Psoas muscle (tissue), 8 donors: ENCODE measurements around the gene DEFB131A. TPM values are rescaled to one million over a fixed set of nuclear protein-coding genes. Genes with fewer than 3 reads are reported as not detected.
"Not testable (repeated sequence)": the region's sequence is repeated elsewhere in the genome, so short reads cannot be mapped to it uniquely, and the experiment has no call there.

Source experiments
- ATAC-seq, 4 donors: fragments of 200-7000 bp; cut with Tn5 transposase; one replicate each; pipeline ENCODE4 v1.9.1; 2020; ENCODE audit warnings: moderate library complexity in 3 of 4, mild to moderate bottlenecking in 2 of 4
- DNase-seq, 2 donors: peaks; one replicate each; pipeline ENCODE4 v3.0.0-alpha.2; 2020
- H3K27ac ChIP-seq: fragments of 200-600 bp; one replicate; pipeline ENCODE4 v1.8.0; 2022
- H3K27me3 ChIP-seq, 3 donors: fragments of 200-600 bp in 1 of 3; one replicate each; pipeline versions ENCODE4 v1.6.1 to v1.8.0; 2013 to 2022; ENCODE audit warnings: low read length in 2 of 3, mild to moderate bottlenecking in 2 of 3, moderate library complexity in 1 of 3; ENCODE audit not compliant: insufficient read depth in 3 of 3
- H3K36me3 ChIP-seq, 2 donors: fragments of 200-600 bp in 1 of 2; one replicate each; pipeline versions ENCODE4 v1.6.1 to v1.8.0; 2013 to 2022; ENCODE audit warnings: low read depth in 1 of 2, mild to moderate bottlenecking in 1 of 2, moderate library complexity in 1 of 2; ENCODE audit not compliant: insufficient read depth in 1 of 2
- H3K4me1 ChIP-seq: fragments of 200-600 bp; one replicate; pipeline ENCODE4 v1.8.0; 2022
- H3K4me3 ChIP-seq: fragments of 200-600 bp; one replicate; pipeline ENCODE4 v1.8.0; 2022; ENCODE audit warnings: mild to moderate bottlenecking
- H3K9me3 ChIP-seq: fragments of 200-600 bp; one replicate; pipeline ENCODE4 v1.8.0; 2022
- WGBS, 3 donors: extraction: QIAGEN DNeasy Blood & Tissue Kit; methylation state at CpG; one replicate each; pipeline versions ENCODE4 v1.1.6 to v1.1.7; 2013; 5-methylcytosine and 5-hydroxymethylcytosine counted together
- intact Hi-C, 2 donors: fragments of 100-400 bp; cut with DNase I; formaldehyde crosslinking; loops; one replicate each; pipeline versions ENCODE4 v1.11.0 to v1.14.2; 2022
- polyA plus RNA-seq, 3 donors: library from polyadenylated mRNA; stranded (reverse); fragments of 200-250 nt; gene quantifications; one replicate each; pipeline ENCODE4 v1.2.3, GENCODE V29; 2013
- total RNA-seq, 4 donors: library from RNA; stranded (reverse); fragmentation: NEBNext Ultra II Directional in 2 of 4; extraction: Animal tissue kit (Norgen Biotek cat#: 25700) in 2 of 4; gene quantifications; one replicate each; pipeline versions ENCODE4 v1.2.1 to v1.2.4, GENCODE V29; 2021 to 2023
- donor health status: healthy with polysubstance abuse.
- donor health status: DM: no; HTN: no; CAD: no; lungs with moderate emphysema.
- donor health status: Bipolar disorder and iron deficiency.
- donor health status: healthy.
- donor health status: DM: yes; HTN: yes; CAD: no.
- donor health status: DM: no; HTN: no; CAD: no.
- donor health status: DM: no; HTN: no; CAD: no.
- donor health status: DM: yes; HTN: yes; CAD: no.

Gene DEFB131A
- total and polyA plus RNA-seq, 7 donors, result not detected

GRCh38 chr4:9452251-9452650 is 8.0 kb downstream of the DEFB131A start:
- ATAC-seq, DNase-seq, intact Hi-C loops, H3K4me3 ChIP-seq, H3K4me1 ChIP-seq, H3K9me3 ChIP-seq, H3K27me3 ChIP-seq, H3K36me3 ChIP-seq, H3K27ac ChIP-seq: not testable (repeated sequence)
- 51 to 64% (median 59%) methylated on average over 10 of the region's 10 CpGs for WGBS, 3 donors

DNA sequence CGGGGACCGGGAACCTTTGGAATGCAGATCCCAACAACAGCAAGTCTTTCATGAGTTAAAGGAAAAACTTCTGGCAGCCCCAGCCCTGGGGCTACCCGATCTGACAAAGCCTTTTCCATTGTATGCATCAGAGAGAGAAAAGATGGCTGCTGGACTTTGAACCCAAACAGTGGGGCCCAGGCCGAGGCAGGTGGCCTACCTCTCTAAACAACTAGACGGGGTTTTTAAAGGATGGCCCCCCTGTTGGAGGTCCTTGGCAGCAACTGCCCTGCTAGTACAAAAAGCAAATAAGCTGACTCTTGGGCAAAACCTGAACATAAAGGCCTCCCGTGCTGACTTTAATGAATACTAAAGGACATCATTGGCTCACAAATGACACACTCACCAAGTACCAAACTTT is 10.1 kb downstream of the DEFB131A start:
- H3K27ac ChIP-seq, H3K4me1 ChIP-seq, ATAC-seq, H3K36me3 ChIP-seq, H3K9me3 ChIP-seq, H3K27me3 ChIP-seq, intact Hi-C loops, DNase-seq, H3K4me3 ChIP-seq: not testable (repeated sequence)
- 77 to 85% (median 85%) methylated on average over 5 to 6 of the region's 6 CpGs for WGBS, 3 donors

DNA sequence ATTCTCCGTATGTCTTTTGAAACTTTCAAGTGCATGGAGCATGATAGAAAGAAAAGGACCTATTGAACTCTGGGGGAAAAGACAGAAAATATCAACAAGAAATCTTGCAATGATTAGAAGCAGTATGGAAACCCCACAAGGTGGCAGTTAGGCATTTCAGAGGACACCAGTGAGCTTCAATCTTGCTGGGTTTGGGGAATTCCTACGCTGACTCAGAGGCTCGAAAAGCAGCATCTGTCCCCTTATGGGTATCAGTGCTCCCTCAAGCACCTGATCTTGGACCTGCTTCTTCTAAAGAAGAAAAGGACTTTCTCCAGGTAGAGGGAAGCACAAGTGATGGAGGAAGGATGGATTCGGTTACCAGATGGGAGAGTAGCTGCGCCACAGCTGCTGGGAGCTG is 10.8 kb downstream of the DEFB131A start:
- 68 to 88% (median 79%) methylated on average over 5 of the region's 5 CpGs for WGBS, 3 donors
- H3K27me3 ChIP-seq, H3K27ac ChIP-seq, DNase-seq, H3K36me3 ChIP-seq, H3K9me3 ChIP-seq, H3K4me3 ChIP-seq, H3K4me1 ChIP-seq, ATAC-seq, intact Hi-C loops: not testable (repeated sequence)

GRCh38 chr4:9479466-9479865 is 35.3 kb downstream of the DEFB131A start:
- H3K27me3 ChIP-seq, H3K4me3 ChIP-seq, intact Hi-C loops, H3K9me3 ChIP-seq, H3K27ac ChIP-seq, DNase-seq, H3K36me3 ChIP-seq, ATAC-seq, H3K4me1 ChIP-seq: not testable (repeated sequence)
- 75 to 86% methylated on average over 4 to 8 of the region's 8 CpGs; no CpG with 5 or more reads in 1 of the 3 donors for WGBS, 3 donors

DNA sequence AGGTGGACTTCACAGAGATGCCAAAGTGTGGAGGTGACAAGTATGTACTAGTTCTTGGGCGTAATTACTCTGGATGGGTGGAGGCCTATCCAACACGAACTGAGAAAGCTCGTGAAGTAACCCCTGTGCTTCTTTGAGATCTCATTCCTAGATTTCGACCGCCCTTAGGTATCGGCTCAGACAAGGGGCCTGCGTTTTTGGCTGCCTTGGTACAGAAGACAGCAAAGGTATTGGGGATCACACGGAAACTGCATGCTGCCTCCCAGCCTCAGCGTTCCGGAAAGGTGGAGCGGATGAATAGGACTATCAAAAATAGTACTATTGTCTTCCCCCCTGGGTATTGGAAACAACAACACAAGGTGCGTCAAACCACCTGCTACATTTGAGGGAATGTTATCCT is 35.9 kb downstream of the DEFB131A start:
- H3K27ac ChIP-seq, intact Hi-C loops, H3K4me3 ChIP-seq, H3K27me3 ChIP-seq, DNase-seq, H3K4me1 ChIP-seq, H3K9me3 ChIP-seq, ATAC-seq, H3K36me3 ChIP-seq: not testable (repeated sequence)
- WGBS, 3 donors, result 87 to 88% (median 88%) methylated on average over 12 of the region's 12 CpGs

DNA sequence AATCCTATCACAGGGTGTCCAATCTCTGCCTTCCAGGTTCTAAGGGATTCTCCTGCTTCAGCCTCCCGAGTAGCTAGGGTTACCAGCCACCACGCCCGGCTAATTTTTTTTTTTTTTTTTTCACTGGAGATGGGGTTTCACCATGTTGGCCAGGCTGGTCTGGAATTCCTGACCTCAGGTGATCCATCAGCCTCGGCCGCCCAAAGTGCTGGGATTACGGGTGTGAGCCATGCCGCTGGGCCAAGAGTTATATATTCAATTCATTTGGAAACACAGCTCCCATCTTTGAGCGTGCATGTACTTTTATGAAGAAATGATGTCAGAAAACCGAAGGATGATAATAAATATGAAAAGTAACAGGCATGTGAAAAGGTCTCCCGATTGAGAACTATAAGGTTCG is 38.7 kb downstream of the DEFB131A start:
- 85 to 96% (median 93%) methylated on average over 8 to 11 of the region's 11 CpGs for WGBS, 3 donors
- DNase-seq, ATAC-seq, H3K36me3 ChIP-seq, H3K9me3 ChIP-seq, H3K4me3 ChIP-seq, H3K27me3 ChIP-seq, intact Hi-C loops, H3K27ac ChIP-seq, H3K4me1 ChIP-seq: not testable (repeated sequence)

DNA sequence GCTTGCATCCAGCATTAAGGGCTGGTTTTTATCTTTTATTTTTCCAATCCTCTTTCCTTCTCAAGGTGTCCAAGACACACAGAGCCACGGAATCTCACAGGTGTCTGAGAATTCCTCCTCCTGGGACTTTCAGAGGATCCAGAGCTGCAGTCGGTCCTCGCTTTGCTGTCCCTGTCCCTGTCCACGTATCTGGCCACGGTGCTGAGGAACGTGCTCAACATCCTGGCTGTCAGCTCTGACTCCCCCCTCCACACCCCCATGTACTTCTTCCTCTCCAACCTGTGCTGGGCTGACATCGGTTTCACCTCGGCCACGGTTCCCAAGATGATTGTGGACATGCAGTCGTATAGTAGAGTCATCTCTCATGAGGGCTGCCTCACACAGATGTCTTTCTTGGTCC is 39.5 kb downstream of the DEFB131A start:
- H3K4me3 ChIP-seq, H3K4me1 ChIP-seq, H3K27ac ChIP-seq, H3K27me3 ChIP-seq, ATAC-seq, intact Hi-C loops, H3K36me3 ChIP-seq, H3K9me3 ChIP-seq, DNase-seq: not testable (repeated sequence)
- WGBS, 3 donors, result 80 to 82% (median 80%) methylated on average over 9 to 10 of the region's 10 CpGs

- H3K27me3 ChIP-seq, DNase-seq, H3K4me3 ChIP-seq, H3K9me3 ChIP-seq, ATAC-seq, intact Hi-C loops, H3K36me3 ChIP-seq, H3K27ac ChIP-seq, H3K4me1 ChIP-seq: not testable (repeated sequence)
- WGBS, 3 donors, result 80 to 84% (median 83%) methylated on average over 11 of the region's 11 CpGs
These were observed 42.7 kb downstream of the DEFB131A start for GRCh38 chr4:9486880-9487279.

GRCh38 chr4:9488796-9489195 is 44.6 kb downstream of the DEFB131A start:
- H3K4me1 ChIP-seq, ATAC-seq, H3K36me3 ChIP-seq, H3K4me3 ChIP-seq, DNase-seq, H3K27ac ChIP-seq, H3K9me3 ChIP-seq, intact Hi-C loops, H3K27me3 ChIP-seq: not testable (repeated sequence)
- 83 to 91% (median 84%) methylated on average over 15 of the region's 15 CpGs for WGBS, 3 donors

GRCh38 chr4:9490496-9490895 is 46.3 kb downstream of the DEFB131A start:
- H3K36me3 ChIP-seq, H3K27me3 ChIP-seq, ATAC-seq, H3K4me3 ChIP-seq, DNase-seq, H3K4me1 ChIP-seq, intact Hi-C loops, H3K27ac ChIP-seq, H3K9me3 ChIP-seq: not testable (repeated sequence)
- 67 to 74% (median 69%) methylated on average over 6 to 7 of the region's 7 CpGs for WGBS, 3 donors

DNA sequence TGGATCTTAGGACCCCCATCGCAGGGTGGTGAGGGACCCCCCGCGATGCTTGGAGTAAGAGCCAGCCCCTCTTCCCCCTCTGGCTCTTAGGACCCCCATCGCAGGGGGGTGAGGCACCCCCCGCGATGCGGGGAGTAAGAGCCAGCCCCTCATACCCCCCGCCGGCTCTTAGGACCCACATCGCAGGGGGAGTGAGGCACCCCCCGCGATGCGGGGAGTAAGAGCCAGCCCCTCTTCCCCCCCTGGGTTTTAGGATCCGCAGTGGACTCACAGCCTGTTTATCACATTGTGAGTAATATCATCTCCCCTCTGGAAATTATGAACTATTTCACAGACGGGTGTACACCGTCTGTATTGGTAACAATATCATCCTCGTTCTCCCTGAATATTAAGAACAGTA is 46.8 kb downstream of the DEFB131A start:
- intact Hi-C loops, DNase-seq: not testable (repeated sequence)

GRCh38 chr4:9493589-9493988 is 49.4 kb downstream of the DEFB131A start:
- intact Hi-C loops, result not testable (repeated sequence)

More for the DNA sequence above, 46.8 kb downstream of the DEFB131A start:
- 75 to 81% (median 77%) methylated on average over 12 to 17 of the region's 17 CpGs for WGBS, 3 donors
- not testable (repeated sequence) for H3K4me1 ChIP-seq, H3K4me3 ChIP-seq, H3K9me3 ChIP-seq, ATAC-seq, H3K36me3 ChIP-seq, H3K27ac ChIP-seq, H3K27me3 ChIP-seq

More at GRCh38 chr4:9493589-9493988, 49.4 kb downstream of the DEFB131A start:
- H3K4me1 ChIP-seq, H3K27ac ChIP-seq, DNase-seq, H3K4me3 ChIP-seq, H3K36me3 ChIP-seq, H3K9me3 ChIP-seq, ATAC-seq: not testable (repeated sequence)
- WGBS, 3 donors, result 67 to 83% (median 76%) methylated on average over 2 to 19 of the region's 19 CpGs
- H3K27me3 ChIP-seq, result peaks cover 0 to 11% (median 4%) of the 10 kb centered on the region in 3 donors
